GM19455 (cell line): ENCODE measurements around the gene CREG2.

Source experiments
- ATAC-seq: cut with Tn5 transposase; IDR thresholded peaks from one replicate; pipeline ENCODE4 v1.9.1; 2021; ENCODE audit not compliant: unreplicated experiment

The CREG2 gene, protein sequence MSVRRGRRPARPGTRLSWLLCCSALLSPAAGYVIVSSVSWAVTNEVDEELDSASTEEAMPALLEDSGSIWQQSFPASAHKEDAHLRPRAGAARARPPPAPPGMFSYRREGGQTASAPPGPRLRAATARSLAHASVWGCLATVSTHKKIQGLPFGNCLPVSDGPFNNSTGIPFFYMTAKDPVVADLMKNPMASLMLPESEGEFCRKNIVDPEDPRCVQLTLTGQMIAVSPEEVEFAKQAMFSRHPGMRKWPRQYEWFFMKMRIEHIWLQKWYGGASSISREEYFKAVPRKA

GRCh38 chr2:101387151-101387834, at the start of gene CREG2:
CREG2 (minus strand) TSS chr2:101387503; CDS start chr2:101387457, 46 bp downstream.
- ATAC-seq: no peak

DNA sequence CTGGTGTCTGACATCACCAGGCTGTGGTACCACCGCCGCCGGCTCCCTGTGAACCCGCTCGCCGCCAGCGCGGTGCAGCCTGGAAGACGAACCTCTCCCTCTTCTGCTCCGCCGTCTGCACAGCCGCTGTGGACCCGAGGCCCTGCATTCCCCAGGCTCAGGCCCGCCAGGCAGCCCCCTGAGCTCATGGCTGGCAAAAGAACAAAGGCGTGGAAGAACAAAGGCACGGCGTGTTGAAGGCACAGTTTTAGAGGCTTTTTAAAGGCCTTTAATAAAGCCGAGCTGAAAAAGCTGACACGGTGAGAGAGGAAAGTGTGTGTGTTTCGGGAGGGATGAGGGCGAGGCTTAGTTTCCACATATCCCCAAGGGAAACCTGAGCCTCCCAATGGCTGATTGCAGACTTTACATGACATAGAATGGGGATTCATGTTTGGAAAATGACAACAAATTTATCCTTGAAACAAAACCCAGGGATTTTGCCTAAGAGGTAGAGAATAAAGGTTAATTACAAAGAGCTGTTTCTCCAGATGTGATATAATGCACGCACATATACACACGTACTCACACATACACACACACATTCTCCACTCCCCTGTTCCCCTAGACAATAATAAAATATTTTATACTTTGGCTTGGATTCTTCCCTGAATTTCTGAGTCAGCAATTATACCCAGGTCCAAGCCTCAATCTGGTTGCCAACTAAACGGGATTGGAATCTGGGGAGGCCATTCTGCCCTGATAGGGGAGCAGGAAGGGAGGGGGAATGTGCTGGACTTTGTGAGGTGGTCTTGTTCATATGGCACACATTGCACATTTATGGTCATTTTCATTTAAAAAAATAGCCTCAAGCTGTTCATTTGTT, 47.9 kb upstream of the CREG2 start:
- no peak for ATAC-seq

- no peak for ATAC-seq
Observed at GRCh38 chr2:101433465-101433864, 46.2 kb upstream of the CREG2 start.

DNA sequence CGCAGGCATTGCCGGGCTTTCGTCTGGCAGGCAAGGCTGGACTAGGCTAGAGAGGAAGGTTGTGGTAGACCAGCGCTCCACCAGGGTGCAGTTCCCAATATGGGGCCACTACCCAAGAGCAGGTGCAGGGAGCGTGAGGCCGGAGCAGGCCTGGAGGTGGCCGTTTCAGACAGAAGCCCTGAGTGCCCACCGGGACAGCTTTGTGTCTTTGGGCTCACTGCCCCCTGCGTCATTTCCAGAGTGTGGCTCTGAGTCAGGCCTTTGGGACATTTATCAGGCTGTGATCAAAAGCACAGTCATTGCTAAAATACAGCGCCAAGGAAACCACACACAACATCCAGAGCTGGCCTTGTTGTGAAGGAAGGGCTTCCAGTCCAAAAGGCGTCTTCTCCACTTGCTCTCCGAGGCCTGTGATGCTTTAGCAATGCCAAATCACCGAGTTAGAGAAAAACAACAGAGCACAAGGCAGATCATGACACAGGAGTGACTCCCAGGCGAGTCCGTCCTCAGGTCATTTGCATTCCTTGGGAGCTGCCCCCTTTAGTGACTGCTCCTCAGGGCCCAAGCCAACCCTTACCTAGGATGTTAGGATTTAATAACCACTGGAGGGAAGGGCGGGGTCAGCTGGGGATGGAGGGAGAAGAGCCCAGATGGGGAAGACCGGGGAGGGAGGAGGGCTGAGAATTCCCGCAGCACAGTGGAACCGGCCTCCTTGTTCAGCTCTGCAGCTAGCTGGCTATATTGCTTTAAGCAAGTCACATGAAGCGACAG, 45.3 kb upstream of the CREG2 start:
- no peak for ATAC-seq

DNA sequence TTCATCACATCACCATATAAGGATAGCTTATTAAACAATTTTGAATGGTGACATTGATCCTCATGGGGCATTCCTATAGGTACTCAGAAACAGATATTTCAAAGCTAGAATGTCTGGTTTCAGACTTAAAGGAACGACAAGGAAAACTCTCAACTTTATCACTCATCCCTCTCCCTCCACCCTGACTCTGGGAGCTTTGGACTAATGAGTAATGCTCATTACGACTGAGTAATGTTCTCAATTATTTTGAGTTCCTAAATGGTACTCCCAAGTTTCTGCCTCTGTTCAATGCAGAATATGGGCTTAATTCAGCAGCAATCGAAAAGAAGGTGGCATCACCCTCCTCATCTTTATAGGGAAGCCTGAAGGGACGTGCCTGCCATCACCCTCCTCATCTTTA, 44.2 kb upstream of the CREG2 start:
- no peak for ATAC-seq

DNA sequence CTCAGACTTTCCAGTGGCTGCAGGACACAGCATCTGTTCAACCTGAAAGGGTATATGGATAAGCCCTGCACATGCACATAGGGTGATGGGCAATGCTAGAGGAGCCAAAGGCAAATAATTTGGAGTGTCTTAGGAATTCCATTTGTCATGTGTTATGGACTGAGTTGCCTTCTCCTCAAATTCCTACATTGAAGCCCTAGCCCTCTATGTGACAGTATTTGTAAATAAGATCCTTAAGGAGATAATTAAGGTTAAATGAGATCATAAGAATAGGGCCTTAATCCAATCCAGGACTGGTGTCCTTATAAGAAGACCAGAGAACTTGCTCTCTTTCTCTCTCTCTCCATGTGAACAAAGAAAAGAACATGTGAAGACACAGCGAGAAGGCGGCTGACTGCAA, 42.9 kb upstream of the CREG2 start:
- ATAC-seq: no peak

DNA sequence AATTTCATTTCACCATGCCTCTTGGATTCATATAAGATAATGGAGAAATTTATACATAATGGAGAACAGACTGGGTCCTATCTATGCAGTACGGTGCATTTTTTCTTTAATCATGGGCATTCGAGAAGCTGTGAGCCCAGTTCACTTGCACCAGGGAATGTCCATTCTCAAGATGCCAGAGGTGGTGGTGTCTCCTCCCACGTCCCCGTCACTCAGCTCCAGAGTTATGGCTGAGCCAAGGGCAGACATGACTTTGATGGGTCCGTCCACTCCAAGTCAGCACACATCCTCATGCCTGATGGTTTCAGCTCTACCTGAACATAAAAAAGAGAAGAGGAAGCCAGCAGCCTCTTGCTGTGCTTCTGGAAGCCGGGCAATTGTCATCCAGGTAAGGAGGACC, 42.1 kb upstream of the CREG2 start:
- no peak for ATAC-seq

DNA sequence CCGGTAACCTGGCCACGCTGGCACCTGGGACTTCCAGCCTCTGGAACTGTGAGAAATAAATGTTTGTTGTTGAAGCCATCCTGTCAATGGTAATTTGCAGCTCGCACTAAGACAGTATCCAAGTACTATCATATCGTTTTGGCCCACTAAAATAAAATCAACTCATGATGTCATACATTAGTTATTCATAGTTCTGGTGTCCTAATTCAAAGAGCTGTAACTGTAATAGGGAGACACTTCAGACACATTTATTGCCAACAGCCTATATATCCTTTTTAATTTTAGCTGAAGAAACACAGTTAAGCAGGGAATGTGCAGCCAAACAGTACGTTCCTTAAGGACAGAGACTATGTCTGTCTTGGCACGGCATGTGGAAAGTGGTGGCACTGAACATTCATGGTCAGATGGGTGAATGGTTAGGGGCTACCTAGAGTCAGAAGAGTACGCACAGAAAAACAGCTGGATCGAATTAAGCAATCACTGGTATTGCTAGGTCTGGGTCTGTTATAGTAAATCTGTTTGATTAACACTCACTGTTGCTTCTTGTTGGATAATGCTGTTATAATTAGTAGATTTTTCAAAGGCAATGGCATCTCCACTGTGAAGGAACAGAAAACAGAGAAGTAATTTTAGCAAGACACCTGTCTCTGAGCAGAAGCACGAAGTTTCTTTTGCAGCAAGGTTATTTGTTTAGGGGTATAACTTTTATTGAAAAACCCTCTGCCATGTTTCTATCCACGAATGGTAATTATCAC, 41.3 kb upstream of the CREG2 start:
- no peak for ATAC-seq

- no peak for ATAC-seq
Observed at GRCh38 chr2:101427743-101428142, 40.4 kb upstream of the CREG2 start.

- ATAC-seq: no peak
Observed at GRCh38 chr2:101427240-101427639, 39.9 kb upstream of the CREG2 start.

GRCh38 chr2:101426822-101427221, 39.5 kb upstream of the CREG2 start:
- ATAC-seq: no peak

GRCh38 chr2:101420623-101421022, 33.3 kb upstream of the CREG2 start:
- ATAC-seq: no peak

- ATAC-seq: no peak
Observed at GRCh38 chr2:101419096-101419663, 31.9 kb upstream of the CREG2 start.

DNA sequence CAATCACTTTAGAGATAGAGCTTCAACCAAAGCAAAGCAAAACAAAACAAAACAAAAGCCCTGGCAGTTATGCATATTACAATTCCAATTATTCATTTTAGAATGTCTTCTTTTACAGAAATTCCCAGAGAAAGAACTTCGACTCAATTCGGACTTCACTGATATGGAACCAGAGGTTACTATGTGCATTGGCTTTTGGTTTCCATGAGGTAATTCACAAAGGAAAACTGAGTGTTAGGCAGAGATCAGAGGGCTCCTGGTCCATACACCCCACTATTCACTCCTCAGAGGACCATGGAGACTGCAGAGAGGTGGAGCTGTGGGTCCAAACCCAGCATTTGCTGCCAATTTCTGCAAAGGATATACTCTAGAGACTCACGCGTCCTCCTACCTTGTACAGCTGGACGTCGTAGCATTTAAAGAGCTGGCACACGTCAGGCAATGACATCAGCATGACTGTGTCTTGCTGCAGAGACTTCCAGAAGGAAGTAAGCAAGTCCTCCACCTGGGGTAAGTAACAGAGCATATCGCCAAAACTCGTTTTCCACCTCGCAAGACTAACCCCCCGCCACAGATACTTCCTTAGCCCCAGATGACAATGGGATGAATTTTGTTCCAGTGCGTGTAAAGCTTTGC, 31.3 kb upstream of the CREG2 start:
- no peak for ATAC-seq

DNA sequence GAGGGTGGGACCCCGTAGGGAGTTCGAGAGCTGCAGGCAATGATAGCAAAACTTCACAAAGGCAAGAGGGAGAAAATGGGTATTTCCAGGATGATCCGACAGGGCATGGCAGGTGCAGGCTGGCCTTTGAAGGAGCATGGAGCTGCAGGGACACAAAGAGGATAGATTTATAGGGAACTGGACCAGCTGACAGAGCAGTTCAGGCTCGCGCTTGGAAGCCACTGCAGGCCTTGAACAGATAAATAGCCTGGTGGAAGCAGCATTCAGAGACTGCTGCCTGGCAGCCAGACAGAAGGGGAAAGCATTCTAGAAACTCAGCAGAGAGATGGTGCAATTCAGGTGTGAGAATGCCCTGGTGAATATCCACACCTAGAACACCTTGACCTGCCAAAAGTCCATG, 29.3 kb upstream of the CREG2 start:
- no peak for ATAC-seq

GRCh38 chr2:101415884-101416283, 28.6 kb upstream of the CREG2 start:
- no peak for ATAC-seq

DNA sequence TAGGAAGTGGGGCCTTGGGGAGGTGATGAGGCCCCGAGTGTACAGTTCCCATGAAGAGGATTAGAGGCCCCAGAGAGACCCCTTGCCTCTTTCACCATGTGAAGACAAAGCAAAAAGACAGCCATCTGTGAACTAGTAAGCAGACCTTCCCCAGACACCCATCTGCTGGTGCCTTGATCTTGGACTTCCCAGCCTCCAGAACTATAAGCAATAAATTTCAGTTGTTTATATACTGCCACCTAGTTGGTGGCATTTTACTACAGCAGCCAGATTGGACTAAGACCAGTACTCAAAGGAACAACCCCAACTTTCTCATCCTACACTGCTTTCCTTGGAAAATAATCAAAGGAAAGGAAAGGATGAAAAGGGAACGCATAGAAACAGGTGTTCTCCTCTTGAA, 27.9 kb upstream of the CREG2 start:
- no peak for ATAC-seq

DNA sequence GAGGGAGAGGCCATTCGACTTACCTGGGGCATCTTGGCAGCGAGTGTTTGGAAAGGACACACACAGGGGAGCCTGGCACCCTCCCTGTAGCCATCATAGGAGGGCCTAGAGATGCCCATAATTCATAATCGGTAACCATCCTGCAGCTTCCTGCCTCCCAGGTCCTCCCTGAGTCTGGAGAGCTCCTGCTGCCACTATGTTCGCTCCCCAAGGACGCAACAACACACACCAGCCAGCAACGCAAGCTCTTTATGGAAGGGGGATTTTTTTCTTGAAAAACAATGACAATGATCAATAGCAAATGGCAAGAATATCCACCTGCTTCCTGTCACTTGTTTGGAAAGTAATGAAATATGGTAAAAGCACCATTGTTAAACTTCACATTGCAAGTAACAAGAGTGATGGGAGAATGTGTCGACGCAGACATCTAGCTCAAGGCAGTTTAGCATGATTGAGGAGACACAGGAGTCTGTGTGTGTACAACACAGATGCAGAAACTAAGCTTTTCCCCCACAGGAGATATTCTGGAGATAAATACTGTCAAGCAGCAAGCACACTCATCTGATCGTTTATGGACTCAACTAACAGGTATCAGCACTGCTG, 24.9 kb upstream of the CREG2 start:
- ATAC-seq: no peak

- no peak for ATAC-seq
Observed at GRCh38 chr2:101410746-101411145, 23.4 kb upstream of the CREG2 start.
